Right lobe of liver (tissue), 4 donors: ENCODE results near the gene DSE.

ENCODE experiments used
- CTCF ChIP-seq, 4 donors: fragments of 200-600 bp in 3 of 4; fragments of 450-650 bp in 1 of 4; IDR thresholded peaks; one replicate each; pipeline versions ENCODE4 v1.5.1 to v1.8.0; 2016 to 2022; ENCODE audit warnings: antibody characterized with exemption in 4 of 4, mild to moderate bottlenecking in 2 of 4
- POLR2A ChIP-seq: fragments of 450-650 bp; IDR thresholded peaks from one replicate; pipeline ENCODE4 v1.6.1; 2017; ENCODE audit warnings: antibody characterized with exemption, mild to moderate bottlenecking
- donor health status: DM: no; HTN: no; CAD: no.
- donor health status: DM: no; HTN: no; CAD: no.
- donor health status: DM: no; HTN: yes; CAD: no.

- TF ChIP-seq POLR2A (no peak), CTCF (IDR thresholded peaks at IDR 0.05) (no peak)
Observed at GRCh38 chr6:116332096-116332495, 38.7 kb upstream of the DSE start.
